HG02840 (cell line): ENCODE results near the gene BAG2.

Source experiments
- ATAC-seq: cut with Tn5 transposase; IDR thresholded peaks from one replicate; pipeline ENCODE4 v1.9.1; 2021; ENCODE audit warnings: mild to moderate bottlenecking, moderate library complexity, moderate number of reproducible peaks; ENCODE audit not compliant: unreplicated experiment, low FRiP score

The BAG2 gene

GRCh38 chr6:57173886-57174510 lies 1.9 kb downstream of the BAG2 start:
- no peak for ATAC-seq

- no peak for ATAC-seq
These were observed 2.4 kb downstream of the BAG2 start for GRCh38 chr6:57174511-57174907.

- ATAC-seq: no peak
These were observed 5.6 kb downstream of the BAG2 start for GRCh38 chr6:57177545-57178265.

GRCh38 chr6:57180596-57180995 lies 8.5 kb downstream of the BAG2 start:
- no peak for ATAC-seq

GRCh38 chr6:57182017-57182432 lies 9.9 kb downstream of the BAG2 start:
- ATAC-seq: no peak

GRCh38 chr6:57183336-57183735 lies 11.2 kb downstream of the BAG2 start:
- ATAC-seq: no peak

GRCh38 chr6:57190140-57190539 lies 18.0 kb downstream of the BAG2 start:
- no peak for ATAC-seq

- ATAC-seq: no peak
These were observed 21.1 kb downstream of the BAG2 start for GRCh38 chr6:57193177-57193576.

- no peak for ATAC-seq
These were observed 23.3 kb downstream of the BAG2 start for GRCh38 chr6:57195457-57195856.

GRCh38 chr6:57198926-57199636 lies 27.0 kb downstream of the BAG2 start:
- no peak for ATAC-seq

- no peak for ATAC-seq
These were observed 29.6 kb downstream of the BAG2 start for GRCh38 chr6:57201718-57202117.

- ATAC-seq: no peak
These were observed 33.6 kb downstream of the BAG2 start for GRCh38 chr6:57205550-57206328.

- ATAC-seq: no peak
These were observed 35.0 kb downstream of the BAG2 start for GRCh38 chr6:57207141-57207540.

GRCh38 chr6:57207872-57208271 lies 35.7 kb downstream of the BAG2 start:
- no peak for ATAC-seq

- ATAC-seq: no peak
These were observed 36.9 kb downstream of the BAG2 start for GRCh38 chr6:57209030-57209429.

- ATAC-seq: no peak
These were observed 37.9 kb downstream of the BAG2 start for GRCh38 chr6:57210060-57210459.

- ATAC-seq: no peak
These were observed 43.1 kb downstream of the BAG2 start for GRCh38 chr6:57215260-57215659.

GRCh38 chr6:57216235-57217101 lies 44.3 kb downstream of the BAG2 start:
- no peak for ATAC-seq

- no peak for ATAC-seq
These were observed 45.1 kb downstream of the BAG2 start for GRCh38 chr6:57217270-57217669.
